HG02610 (cell line): Measurements from ENCODE around the gene PPP3R1.

Source experiments
- ATAC-seq: cut with Tn5 transposase; IDR thresholded peaks from one replicate; pipeline ENCODE4 v1.9.1; 2021; ENCODE audit warnings: mild to moderate bottlenecking, moderate library complexity; ENCODE audit not compliant: unreplicated experiment

The PPP3R1 gene, protein sequence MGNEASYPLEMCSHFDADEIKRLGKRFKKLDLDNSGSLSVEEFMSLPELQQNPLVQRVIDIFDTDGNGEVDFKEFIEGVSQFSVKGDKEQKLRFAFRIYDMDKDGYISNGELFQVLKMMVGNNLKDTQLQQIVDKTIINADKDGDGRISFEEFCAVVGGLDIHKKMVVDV

DNA sequence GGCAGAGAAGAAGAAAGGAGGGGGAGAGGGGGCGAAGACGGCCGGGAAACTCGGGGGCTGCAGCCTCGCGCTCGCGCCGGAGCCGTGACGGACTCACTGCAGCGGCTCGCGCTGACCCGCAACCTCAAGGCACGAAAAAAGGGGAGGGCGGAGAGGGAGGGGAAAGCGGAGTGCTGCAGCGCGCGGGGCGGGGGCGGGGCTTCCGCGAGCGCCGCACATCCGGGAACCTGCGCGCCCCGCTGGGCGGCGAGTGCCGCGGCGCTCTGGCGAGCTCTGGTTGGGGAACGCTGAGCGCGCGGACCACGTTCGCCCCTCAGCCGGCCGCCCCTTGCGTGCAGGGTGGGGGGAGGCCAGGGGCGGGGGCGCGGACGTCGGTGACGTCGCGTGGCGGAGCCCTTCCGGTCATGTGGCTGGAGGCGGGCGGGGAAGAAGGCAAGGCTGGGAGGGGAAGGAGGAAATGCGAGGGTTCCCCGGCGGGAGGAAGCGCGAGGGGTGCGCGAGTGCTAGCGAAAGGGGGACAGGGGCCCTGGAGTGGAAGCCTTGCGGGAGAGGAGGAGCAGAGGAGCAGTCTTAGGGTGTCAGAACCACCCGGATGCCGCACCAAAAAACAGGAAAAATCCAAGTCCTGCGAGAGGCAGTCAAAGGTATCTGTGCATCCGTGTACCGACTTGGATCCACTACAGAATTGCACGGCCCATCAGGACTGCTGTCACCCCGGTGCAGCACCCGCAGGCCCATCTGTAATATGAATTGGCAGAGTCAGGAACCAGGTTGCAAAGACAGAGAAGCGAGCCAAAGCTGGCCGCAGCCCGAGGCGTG lies at the start of gene PPP3R1:
Gene PPP3R1 (minus strand): TSS at position 133 of the 819 bp plus-strand sequence. CDS start 405 bp downstream, outside the sequence.
- peak; percentile 84 for ATAC-seq

GRCh38 chr2:68295516-68295915 lies 43.2 kb upstream of the PPP3R1 start:
- peak; percentile 82 for ATAC-seq

- ATAC-seq = no peak
These were observed 42.6 kb upstream of the PPP3R1 start for GRCh38 chr2:68294913-68295312.

GRCh38 chr2:68294187-68294586 lies 41.9 kb upstream of the PPP3R1 start:
- ATAC-seq = no peak

- ATAC-seq = peak; percentile 46
These were observed 41.4 kb upstream of the PPP3R1 start for GRCh38 chr2:68293755-68294154.

- no peak for ATAC-seq
These were observed 40.7 kb upstream of the PPP3R1 start for GRCh38 chr2:68293024-68293423.

- peak; percentile 52 for ATAC-seq
These were observed 39.9 kb upstream of the PPP3R1 start for GRCh38 chr2:68292108-68292710.

DNA sequence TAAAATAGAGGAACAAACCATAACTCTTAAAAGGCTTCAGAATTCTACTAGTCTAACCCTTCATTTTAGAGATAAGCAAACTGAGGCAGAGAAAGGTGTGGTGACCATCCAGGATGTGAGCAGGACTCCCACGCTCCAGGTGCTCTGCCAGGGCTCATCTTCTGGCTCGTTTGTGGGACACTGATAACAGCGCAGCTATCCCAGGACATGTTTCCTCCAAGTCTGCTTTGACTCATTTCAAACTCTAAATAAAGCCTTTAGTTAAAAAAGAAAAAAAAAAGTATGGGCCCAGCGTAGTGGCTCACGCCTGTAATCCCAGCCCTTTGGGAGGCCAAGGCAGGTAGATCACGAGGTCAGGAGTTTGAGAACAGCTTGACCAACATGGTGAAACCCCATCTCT lies 39.0 kb upstream of the PPP3R1 start:
- ATAC-seq = no peak

DNA sequence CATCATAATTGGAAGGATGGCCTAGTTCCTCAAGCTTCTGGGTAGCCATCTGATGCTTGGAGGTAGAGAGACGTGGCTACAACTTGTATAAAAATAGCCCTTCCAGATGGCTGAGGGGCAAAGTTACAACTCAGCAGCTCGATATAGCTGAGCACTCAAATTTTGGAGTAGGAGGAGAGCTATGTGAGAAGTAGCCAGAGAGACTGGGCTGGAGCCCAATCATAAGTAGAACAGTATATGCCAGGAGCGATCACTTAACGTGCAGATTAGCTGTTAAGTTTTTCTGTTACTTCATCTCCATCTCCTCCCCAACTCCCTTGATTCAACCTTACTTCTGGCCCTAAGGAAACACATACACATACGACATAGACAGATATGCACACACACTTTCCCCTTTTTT lies 38.6 kb upstream of the PPP3R1 start:
- ATAC-seq = no peak

GRCh38 chr2:68287580-68288441 lies 35.5 kb upstream of the PPP3R1 start:
- ATAC-seq = no peak

- ATAC-seq = no peak
These were observed 32.6 kb upstream of the PPP3R1 start for GRCh38 chr2:68284896-68285295.

GRCh38 chr2:68283419-68283812 lies 31.1 kb upstream of the PPP3R1 start:
- ATAC-seq = no peak

DNA sequence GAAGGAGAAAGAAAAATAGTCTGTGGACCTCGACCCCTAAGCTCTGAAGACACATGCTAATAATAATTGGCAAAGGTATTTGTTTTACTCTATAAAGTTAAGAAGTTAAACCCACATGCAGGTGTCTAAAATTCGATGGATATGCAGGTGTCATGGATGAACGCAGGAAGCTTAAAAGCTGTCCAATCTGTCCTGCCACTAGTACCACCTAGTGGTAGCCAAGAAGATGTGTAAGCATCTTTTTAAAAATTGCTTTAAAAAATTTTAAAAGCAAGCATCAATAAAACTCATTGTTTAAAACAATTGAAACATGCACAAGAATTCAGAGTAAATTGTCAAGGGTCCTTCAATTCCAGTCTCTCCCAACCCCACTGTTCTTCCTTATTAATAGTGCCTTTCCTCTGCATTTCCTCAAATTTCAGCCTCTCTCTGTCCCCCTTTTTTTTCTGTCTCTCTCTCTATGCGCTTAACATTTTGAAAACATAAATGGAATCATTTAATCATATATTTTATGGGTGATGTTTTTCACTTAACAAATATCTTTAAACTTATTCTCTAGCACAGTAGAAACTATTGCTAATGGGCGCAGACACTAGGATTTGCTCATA lies 30.6 kb upstream of the PPP3R1 start:
- ATAC-seq = no peak

DNA sequence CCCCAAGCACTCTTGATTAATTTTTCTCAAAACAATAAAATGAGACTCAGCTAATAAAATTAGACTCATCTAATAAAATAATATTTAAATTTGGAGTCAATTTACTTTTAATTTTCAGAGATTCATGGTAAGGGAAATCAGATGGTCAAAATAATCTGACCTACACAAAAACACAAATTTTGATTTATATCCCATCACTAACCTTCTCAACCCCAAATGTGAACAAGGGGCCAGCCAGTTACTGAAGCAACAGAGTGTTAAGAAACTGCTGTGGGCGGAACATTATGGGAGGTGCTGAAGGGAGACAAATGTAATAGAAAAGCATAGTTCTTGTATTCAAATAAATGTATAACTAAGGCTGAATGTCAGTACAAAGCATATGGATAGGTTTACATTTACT lies 28.5 kb upstream of the PPP3R1 start:
- ATAC-seq = no peak

- ATAC-seq = no peak
These were observed 28.0 kb upstream of the PPP3R1 start for GRCh38 chr2:68280348-68280747.

- no peak for ATAC-seq
These were observed 27.4 kb upstream of the PPP3R1 start for GRCh38 chr2:68279691-68280090.

DNA sequence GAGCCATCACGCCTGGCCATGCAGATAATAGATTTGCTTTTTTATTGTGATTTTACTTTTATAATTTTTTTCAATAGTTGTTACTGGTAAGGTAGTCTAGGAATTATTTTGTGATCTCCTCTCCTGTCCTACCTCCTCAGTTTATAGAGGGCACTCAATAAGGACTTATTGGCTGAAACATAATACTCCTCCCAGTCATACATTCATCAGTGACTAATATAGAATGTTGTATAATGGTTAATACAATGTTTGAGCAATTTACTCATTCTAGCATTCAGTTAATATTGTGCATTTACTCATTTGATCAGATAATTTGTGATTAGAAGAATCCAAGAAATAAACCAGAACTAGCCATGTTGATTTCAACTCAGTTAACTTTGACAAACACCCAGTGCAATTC lies 25.8 kb upstream of the PPP3R1 start:
- no peak for ATAC-seq

- ATAC-seq = no peak
These were observed 21.7 kb upstream of the PPP3R1 start for GRCh38 chr2:68274022-68274421.

- ATAC-seq = no peak
These were observed 20.1 kb upstream of the PPP3R1 start for GRCh38 chr2:68272246-68272994.

DNA sequence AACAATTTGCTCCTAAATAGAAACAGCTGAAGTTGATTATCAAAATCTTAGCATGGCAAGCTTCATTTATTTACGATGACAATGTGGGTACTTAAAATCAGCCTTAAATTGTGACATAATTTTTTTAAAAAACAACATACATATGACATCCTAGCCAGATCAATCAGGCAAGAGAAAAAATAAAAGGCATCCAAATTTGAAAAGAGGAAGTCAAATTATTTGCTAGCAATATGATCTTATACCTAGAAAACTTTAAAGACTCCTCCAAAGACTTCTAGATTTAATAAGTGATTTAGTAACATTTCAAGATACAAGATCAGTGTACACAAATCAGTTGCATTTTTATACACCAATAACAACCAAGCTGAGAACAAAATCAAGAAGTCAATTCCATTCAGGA lies 14.3 kb upstream of the PPP3R1 start:
- no peak for ATAC-seq
